Left renal pelvis (tissue), 4 donors: Measurements from ENCODE around the gene KLHL22. TPM values are rescaled to one million over a fixed set of nuclear protein-coding genes. Genes with fewer than 3 reads are reported as not detected.

ENCODE experiments used
- DNase-seq, 4 donors: peaks; one replicate each; pipeline ENCODE4 v3.0.0-alpha.2; 2013; ENCODE audit warnings: low read depth in 4 of 4, low spot score in 3 of 4
- polyA plus RNA-seq, 4 donors: library from polyadenylated mRNA; unstranded; fragments of 120-200 nt; gene quantifications; one replicate each; pipeline ENCODE4 v1.2.1, GENCODE V29; 2013; ENCODE audit not compliant: insufficient read length in 4 of 4

KLHL22 gene
- polyA plus RNA-seq, 4 donors = 26.7 to 43.0 (median 34.2) TPM

GRCh38 chr22:20450551-20450906, 45.1 kb downstream of the KLHL22 start:
- DNase-seq = no peak

GRCh38 chr22:20449819-20450550, 45.6 kb downstream of the KLHL22 start:
- DNase-seq = no peak

GRCh38 chr22:20448630-20449029, 47.0 kb downstream of the KLHL22 start:
- no peak for DNase-seq

GRCh38 chr22:20446383-20446970, 49.1 kb downstream of the KLHL22 start:
- no peak for DNase-seq

GRCh38 chr22:20444325-20444724, 51.3 kb downstream of the KLHL22 start:
- DNase-seq = no peak

GRCh38 chr22:20442485-20443284, 52.9 kb downstream of the KLHL22 start:
- no peak for DNase-seq

GRCh38 chr22:20441631-20442484, 53.7 kb downstream of the KLHL22 start:
- DNase-seq = no peak

- DNase-seq = no peak
Measured at GRCh38 chr22:20440637-20441591, 54.7 kb downstream of the KLHL22 start.

GRCh38 chr22:20439928-20440575, 55.5 kb downstream of the KLHL22 start:
- DNase-seq = no peak

GRCh38 chr22:20439556-20439927, 56.1 kb downstream of the KLHL22 start:
- DNase-seq = no peak

- no peak for DNase-seq
Measured at GRCh38 chr22:20438678-20439492, 56.7 kb downstream of the KLHL22 start.

GRCh38 chr22:20438427-20438677, 57.2 kb downstream of the KLHL22 start:
- no peak for DNase-seq

- DNase-seq = no peak
Measured at GRCh38 chr22:20437613-20438426, 57.8 kb downstream of the KLHL22 start, which contains the start of gene SCARF2. SCARF2 (minus strand) TSS chr22:20437825; CDS start chr22:20437754, 71 bp downstream.

GRCh38 chr22:20436768-20437612, 58.6 kb downstream of the KLHL22 start:
- no peak for DNase-seq

- no peak for DNase-seq
Measured at GRCh38 chr22:20436307-20436767, 59.3 kb downstream of the KLHL22 start.

GRCh38 chr22:20435436-20436306, 59.9 kb downstream of the KLHL22 start:
- no peak for DNase-seq
